ENCODE results near the gene ASIC5. TPM values are rescaled to one million over a fixed set of nuclear protein-coding genes. Genes with fewer than 3 reads are reported as not detected.

Gene ASIC5
- total and polyA plus RNA-seq, 2 donors (not counting 1 experiment from before 2014, with no cell fraction given): not detected

GRCh38 chr4:155891058-155891457 is 25.0 kb upstream of the ASIC5 start:
- peaks cover 3% of the 10 kb centered on the region for H3K4me1 ChIP-seq (ENCODE audit: control insufficient read depth, extremely low read depth, insufficient read depth, low read length)
- peak in 1 of 2 donors; percentile 21 for DNase-seq (ENCODE audit: low read depth in 2 of 2)
- H3K27ac ChIP-seq (ENCODE audit: insufficient read depth, low read length): no peak overlapping the region
- H3K9ac ChIP-seq (ENCODE audit: insufficient read depth, low read length): no peak overlapping the region
- no peak overlapping the region for H2AFZ ChIP-seq (ENCODE audit: low read length)
- no peak overlapping the region for H3K4me3 ChIP-seq (replicated peaks in 1 of 4; ENCODE audit: control extremely low read depth in 1 of 4, insufficient read depth in 1 of 4, low read depth in 3 of 4, low read length in 4 of 4)
- TF ChIP-seq CTCF (conservative IDR thresholded peaks at IDR 0.05 in 1 of 2, IDR thresholded peaks at IDR 0.05 in 1 of 2; ENCODE audit: low read depth in 1 of 2, low read length in 2 of 2): no peak
- no peak for TF ChIP-seq EZH2 (IDR thresholded peaks at IDR 0.05; ENCODE audit: low read length, missing control alignments)
- H3K27me3 ChIP-seq (ENCODE audit: control insufficient read depth, insufficient read depth, low read length): no peaks in the 10 kb centered on the region
- H4K20me1 ChIP-seq (ENCODE audit: control insufficient read depth, extremely low read depth, insufficient read depth, low read length): no peaks in the 10 kb centered on the region
- no peaks in the 10 kb centered on the region for H3K36me3 ChIP-seq (ENCODE audit: control insufficient read depth, insufficient read depth, low read length)
- H3K9me3 ChIP-seq (ENCODE audit: control insufficient read depth, insufficient read depth, low read depth, low read length): no peaks in the 10 kb centered on the region
- H3K79me2 ChIP-seq (ENCODE audit: control insufficient read depth, insufficient read depth, low read length): no peaks in the 10 kb centered on the region
- H3K4me2 ChIP-seq (ENCODE audit: extremely low read depth, insufficient read depth, low read length): no peak overlapping the region

- H4K20me1 ChIP-seq (ENCODE audit: control insufficient read depth, extremely low read depth, insufficient read depth, low read length): no peaks in the 10 kb centered on the region
- no peak overlapping the region for H3K4me3 ChIP-seq (replicated peaks in 1 of 4; ENCODE audit: control extremely low read depth in 1 of 4, insufficient read depth in 1 of 4, low read depth in 3 of 4, low read length in 4 of 4)
- no peak for DNase-seq (ENCODE audit: low read depth in 2 of 2)
- H3K27me3 ChIP-seq (ENCODE audit: control insufficient read depth, insufficient read depth, low read length): no peaks in the 10 kb centered on the region
- no peak overlapping the region for H3K9ac ChIP-seq (ENCODE audit: insufficient read depth, low read length)
- peaks cover 3% of the 10 kb centered on the region for H3K4me1 ChIP-seq (ENCODE audit: control insufficient read depth, extremely low read depth, insufficient read depth, low read length)
- no peak overlapping the region for H3K27ac ChIP-seq (ENCODE audit: insufficient read depth, low read length)
- no peaks in the 10 kb centered on the region for H3K9me3 ChIP-seq (ENCODE audit: control insufficient read depth, insufficient read depth, low read depth, low read length)
- H3K4me2 ChIP-seq (ENCODE audit: extremely low read depth, insufficient read depth, low read length): no peak overlapping the region
- no peaks in the 10 kb centered on the region for H3K79me2 ChIP-seq (ENCODE audit: control insufficient read depth, insufficient read depth, low read length)
- no peaks in the 10 kb centered on the region for H3K36me3 ChIP-seq (ENCODE audit: control insufficient read depth, insufficient read depth, low read length)
- no peak overlapping the region for H2AFZ ChIP-seq (ENCODE audit: low read length)
- TF ChIP-seq EZH2 (IDR thresholded peaks at IDR 0.05; ENCODE audit: low read length, missing control alignments): no peak
Observed at GRCh38 chr4:155889946-155890345, 23.9 kb upstream of the ASIC5 start.

- no peaks in the 10 kb centered on the region for H4K20me1 ChIP-seq (ENCODE audit: control insufficient read depth, extremely low read depth, insufficient read depth, low read length)
- no peaks in the 10 kb centered on the region for H3K27me3 ChIP-seq (ENCODE audit: control insufficient read depth, insufficient read depth, low read length)
- H3K36me3 ChIP-seq (ENCODE audit: control insufficient read depth, insufficient read depth, low read length): no peaks in the 10 kb centered on the region
- no peak overlapping the region for H3K9ac ChIP-seq (ENCODE audit: insufficient read depth, low read length)
- H3K4me2 ChIP-seq (ENCODE audit: extremely low read depth, insufficient read depth, low read length): no peak overlapping the region
- H3K27ac ChIP-seq (ENCODE audit: insufficient read depth, low read length): no peak overlapping the region
- no peak for TF ChIP-seq EZH2 (IDR thresholded peaks at IDR 0.05; ENCODE audit: low read length, missing control alignments)
- no peak for TF ChIP-seq CTCF (conservative IDR thresholded peaks at IDR 0.05 in 1 of 2, IDR thresholded peaks at IDR 0.05 in 1 of 2; ENCODE audit: low read depth in 1 of 2, low read length in 2 of 2)
- H3K4me3 ChIP-seq (replicated peaks in 1 of 4; ENCODE audit: control extremely low read depth in 1 of 4, insufficient read depth in 1 of 4, low read depth in 3 of 4, low read length in 4 of 4): no peak overlapping the region
- no peaks in the 10 kb centered on the region for H3K79me2 ChIP-seq (ENCODE audit: control insufficient read depth, insufficient read depth, low read length)
- no peak overlapping the region for H2AFZ ChIP-seq (ENCODE audit: low read length)
- no peaks in the 10 kb centered on the region for H3K9me3 ChIP-seq (ENCODE audit: control insufficient read depth, insufficient read depth, low read depth, low read length)
- peaks cover 3% of the 10 kb centered on the region for H3K4me1 ChIP-seq (ENCODE audit: control insufficient read depth, extremely low read depth, insufficient read depth, low read length)
- peak; percentile 93 to 97 for DNase-seq (ENCODE audit: low read depth in 2 of 2)
Observed at GRCh38 chr4:155889031-155889793, 23.1 kb upstream of the ASIC5 start.

Measured in fibroblast of lung (primary cell).